Kidney (tissue), 14 donors: ENCODE data around the gene CTSE. TPM values are rescaled to one million over a fixed set of nuclear protein-coding genes. Genes with fewer than 3 reads are reported as not detected.
A peak's percentile ranks its signal among the peaks of the same experiment; 100 is the strongest.

Experiments
- DNase-seq, 5 donors: peaks; one replicate each; pipeline ENCODE4 v3.0.0-alpha.2; 2013 to 2020
- FAIRE-seq: peaks from 2 replicates; lab custom pipeline; 2012; peaks lifted over from hg19 to GRCh38; lab: Jason Lieb, UNC
- H3K27ac ChIP-seq, 2 donors: one replicate each; pipeline ENCODE4 v1.7.0; 2013; ENCODE audit warnings: low read depth in 2 of 2, low read length in 2 of 2, inconsistent platforms in 1 of 2
- H3K27me3 ChIP-seq: one replicate; pipeline ENCODE4 v1.7.1; 2013; ENCODE audit warnings: low read length, inconsistent platforms; ENCODE audit not compliant: control insufficient read depth, insufficient read depth
- H3K36me3 ChIP-seq, 3 donors: one replicate each; pipeline versions ENCODE4 v1.7.0 to v1.7.1; 2013; ENCODE audit warnings: low read length in 3 of 3, control low read depth in 1 of 3, inconsistent platforms in 1 of 3; ENCODE audit not compliant: insufficient read depth in 3 of 3, control insufficient read depth in 2 of 3
- H3K4me1 ChIP-seq, 3 donors: one replicate each; pipeline versions ENCODE4 v1.7.0 to v1.7.1; 2013; ENCODE audit warnings: low read length in 3 of 3, inconsistent platforms in 1 of 3, low read depth in 1 of 3; ENCODE audit not compliant: control insufficient read depth in 2 of 3, insufficient read depth in 2 of 3
- H3K4me3 ChIP-seq, 3 donors: one replicate each; pipeline versions ENCODE4 v1.7.0 to v1.8.1; 2013; ENCODE audit warnings: low read length in 3 of 3, control low read depth in 1 of 3, inconsistent platforms in 1 of 3
- H3K9ac ChIP-seq, 3 donors: one replicate each; pipeline versions ENCODE4 v1.7.0 to v1.7.1; 2013; ENCODE audit warnings: low read length in 3 of 3, control low read depth in 1 of 3, inconsistent platforms in 1 of 3
- H3K9me3 ChIP-seq, 3 donors: one replicate each; pipeline versions ENCODE4 v1.7.0 to v1.7.1; 2013; ENCODE audit warnings: low read length in 3 of 3, control low read depth in 1 of 3, inconsistent platforms in 1 of 3; ENCODE audit not compliant: control insufficient read depth in 2 of 3, insufficient read depth in 1 of 3
- intact Hi-C: fragments of 100-400 bp; cut with DNase I; formaldehyde crosslinking; loops from one replicate; pipeline ENCODE4 v1.11.1; 2022
- polyA plus RNA-seq: library from polyadenylated mRNA; stranded (reverse); fragments of 350-450 nt; fragmentation: Illumina TruSeq; extraction: RNeasy Lipid Tissue Mini Kit (QIAGEN cat#74804); gene quantifications from one replicate; pipeline ENCODE4 v1.2.3, GENCODE V29; 2014; ENCODE audit warnings: low read depth, low replicate concordance; ENCODE audit not compliant: insufficient read depth
- total RNA-seq: library from RNA; stranded (reverse); fragmentation: NEBNext Ultra II Directional; extraction: Animal tissue kit (Norgen Biotek cat#: 25700); gene quantifications from one replicate; pipeline ENCODE4 v1.2.1, GENCODE V29; 2021
- TF ChIP-seq, protein P1 (sequence below): IDR thresholded peaks from 3 replicates; pipeline ENCODE4 v1.5.1; 2012; ENCODE audit warnings: mild to moderate bottlenecking, moderate library complexity, borderline replicate concordance; ENCODE audit not compliant: insufficient read depth; ENCODE audit errors: extremely low read depth
- donor health status: control.
- donor health status: control.
- donor health status: control.
- donor health status: control.
- donor health status: control.
- donor health status: DM: yes; HTN: yes; CAD: no.
- donor health status: Normal renal cell carcinoma (clear cell type).

CTSE gene
- total and polyA plus RNA-seq, 2 donors from 2014 or later = 1.6 TPM; not detected in 1

DNA sequence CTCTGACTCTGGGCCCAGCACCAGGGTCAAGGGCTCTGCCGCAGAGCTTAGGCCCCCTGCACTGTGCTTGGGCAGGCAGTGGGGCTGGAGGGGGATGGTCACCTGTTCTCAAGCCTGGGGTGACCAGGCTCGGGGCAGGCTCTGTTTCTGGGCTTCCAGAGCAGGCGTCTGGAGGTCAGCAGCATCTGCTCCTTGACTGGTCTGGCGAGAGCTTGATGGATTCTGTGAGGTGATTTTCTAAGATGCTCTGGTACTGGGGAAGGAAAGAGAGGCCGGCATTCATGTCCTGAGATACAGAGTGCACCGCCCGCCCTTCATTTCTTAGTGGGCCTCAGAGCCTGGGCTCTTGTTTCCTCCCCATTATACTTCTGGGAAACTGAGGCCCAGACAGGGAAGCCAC, 45.0 kb downstream of the CTSE start:
- Histone ChIP-seq H3K4me1 (peaks cover 0 to 2% (median 0%) of the 10 kb centered on the region in 3 donors), H3K4me3 (no peak overlapping the region), H3K27ac (no peak overlapping the region), H3K36me3 (peaks cover 0 to 5% (median 0%) of the 10 kb centered on the region in 3 donors), H3K9ac (no peak overlapping the region), H3K27me3 (no peaks in the 10 kb centered on the region), H3K9me3 (peaks cover 0 to 7% (median 0%) of the 10 kb centered on the region in 3 donors)
- FAIRE-seq (no peak), DNase-seq (no peak)
- TF ChIP-seq, protein P1, sequence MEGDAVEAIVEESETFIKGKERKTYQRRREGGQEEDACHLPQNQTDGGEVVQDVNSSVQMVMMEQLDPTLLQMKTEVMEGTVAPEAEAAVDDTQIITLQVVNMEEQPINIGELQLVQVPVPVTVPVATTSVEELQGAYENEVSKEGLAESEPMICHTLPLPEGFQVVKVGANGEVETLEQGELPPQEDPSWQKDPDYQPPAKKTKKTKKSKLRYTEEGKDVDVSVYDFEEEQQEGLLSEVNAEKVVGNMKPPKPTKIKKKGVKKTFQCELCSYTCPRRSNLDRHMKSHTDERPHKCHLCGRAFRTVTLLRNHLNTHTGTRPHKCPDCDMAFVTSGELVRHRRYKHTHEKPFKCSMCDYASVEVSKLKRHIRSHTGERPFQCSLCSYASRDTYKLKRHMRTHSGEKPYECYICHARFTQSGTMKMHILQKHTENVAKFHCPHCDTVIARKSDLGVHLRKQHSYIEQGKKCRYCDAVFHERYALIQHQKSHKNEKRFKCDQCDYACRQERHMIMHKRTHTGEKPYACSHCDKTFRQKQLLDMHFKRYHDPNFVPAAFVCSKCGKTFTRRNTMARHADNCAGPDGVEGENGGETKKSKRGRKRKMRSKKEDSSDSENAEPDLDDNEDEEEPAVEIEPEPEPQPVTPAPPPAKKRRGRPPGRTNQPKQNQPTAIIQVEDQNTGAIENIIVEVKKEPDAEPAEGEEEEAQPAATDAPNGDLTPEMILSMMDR = no peak
- intact Hi-C loops = loop anchor here (5.0 kb wide), 2 partner anchors 61 to 186 kb away; no protein-coding TSS in a partner anchor

DNA sequence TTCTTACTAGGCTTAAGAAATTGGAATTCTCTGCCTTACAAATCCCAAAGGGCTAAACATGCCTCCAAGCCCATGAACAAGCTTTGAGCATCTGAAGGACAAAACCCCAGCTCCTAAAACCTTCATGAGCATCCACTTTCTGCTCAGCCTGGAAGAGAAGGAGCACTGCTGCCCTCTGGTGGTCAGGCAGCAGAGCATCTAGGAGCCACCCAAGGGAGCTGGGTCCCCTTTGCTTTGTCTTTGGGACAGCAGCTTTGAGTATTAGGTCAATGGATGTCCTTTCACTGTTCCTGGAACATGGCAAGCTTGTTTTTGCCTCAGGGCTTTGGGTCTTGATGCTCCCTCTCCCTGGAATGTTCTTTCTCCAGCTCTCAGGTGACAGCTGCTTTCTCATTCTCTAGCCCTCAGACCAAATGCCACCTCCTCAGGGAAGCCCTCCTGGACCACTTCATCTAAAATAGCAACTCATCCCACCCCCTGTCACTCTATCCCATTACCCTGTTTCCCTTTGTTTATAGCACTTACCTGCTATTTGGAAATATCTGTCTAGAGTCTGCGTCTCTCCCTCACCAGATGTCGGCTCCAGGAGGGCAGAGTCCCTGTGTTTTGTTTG, 46.2 kb downstream of the CTSE start:
- intact Hi-C loops = loop anchor here (5.0 kb wide), 2 partner anchors 60 to 185 kb away; no protein-coding TSS in a partner anchor
- TF ChIP-seq, protein P1 = peak; percentile 98
- H3K27me3 ChIP-seq = no peaks in the 10 kb centered on the region
- H3K27ac ChIP-seq = no peak overlapping the region
- H3K9me3 ChIP-seq = peaks cover 0 to 13% (median 0%) of the 10 kb centered on the region in 3 donors
- peaks cover 0 to 5% (median 0%) of the 10 kb centered on the region in 3 donors for H3K4me1 ChIP-seq
- no peak for FAIRE-seq
- DNase-seq = peak; percentile 78 to 88 (median 82)
- H3K9ac ChIP-seq = no peak overlapping the region
- H3K4me3 ChIP-seq = no peak overlapping the region
- H3K36me3 ChIP-seq = peaks cover 0 to 8% (median 0%) of the 10 kb centered on the region in 3 donors

DNA sequence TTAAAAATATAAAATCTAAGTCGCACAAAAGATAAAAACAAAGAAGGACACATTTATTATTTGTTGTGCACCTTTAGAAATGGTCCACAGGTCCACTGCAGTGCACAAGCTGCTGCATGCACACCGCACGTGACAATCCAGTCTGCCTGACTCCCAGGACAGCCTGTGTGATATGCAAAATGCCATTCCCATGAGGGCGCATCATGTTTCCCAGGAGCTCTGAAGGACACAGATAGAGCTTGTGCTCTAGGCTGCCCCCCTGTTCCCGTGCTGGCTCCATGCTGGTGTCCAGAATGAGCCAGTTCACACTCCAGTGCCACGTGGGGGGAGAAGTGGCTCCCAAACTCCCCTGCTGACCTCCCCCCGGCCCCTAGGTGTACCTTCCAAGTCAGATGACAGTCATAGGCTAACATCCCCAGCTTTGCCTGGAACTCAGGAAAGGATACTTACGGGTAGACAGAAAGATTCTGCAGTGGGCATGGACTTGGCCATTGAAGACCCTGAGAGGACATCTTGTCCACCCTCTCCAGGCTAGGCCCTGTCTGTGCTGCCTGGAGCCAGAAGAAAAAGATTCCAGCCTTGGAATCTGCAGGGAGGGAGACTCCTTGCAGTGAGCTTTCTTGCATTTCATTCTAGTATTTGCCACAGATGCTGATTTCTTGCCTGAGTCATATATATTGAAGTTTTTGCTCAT, 46.8 kb downstream of the CTSE start:
- Histone ChIP-seq H3K9me3 (peaks cover 0 to 13% (median 0%) of the 10 kb centered on the region in 3 donors), H3K27ac (no peak overlapping the region), H3K36me3 (peaks cover 0 to 8% (median 0%) of the 10 kb centered on the region in 3 donors), H3K27me3 (no peaks in the 10 kb centered on the region), H3K9ac (no peak overlapping the region), H3K4me1 (peaks cover 0 to 5% (median 0%) of the 10 kb centered on the region in 3 donors), H3K4me3 (no peak overlapping the region)
- FAIRE-seq = no peak
- peak in 4 of 5 donors; percentile 65 to 79 (median 76) for DNase-seq
- TF ChIP-seq, protein P1 = no peak
- intact Hi-C loops = loop anchor here (5.0 kb wide), 2 partner anchors 60 to 185 kb away; no protein-coding TSS in a partner anchor
